Sigmoid colon (tissue), 7 donors: ENCODE measurements around the gene NDST4. TPM values are rescaled to one million over a fixed set of nuclear protein-coding genes. Genes with fewer than 3 reads are reported as not detected.

Experiments used
- DNase-seq: peaks from one replicate; pipeline ENCODE4 v3.0.0-alpha.2; 2019
- H3K27ac ChIP-seq, 4 donors: fragments of 200-600 bp; sonication (generic); one replicate each; pipeline ENCODE4 v1.5.1; 2016 to 2019; ENCODE audit warnings: mild to moderate bottlenecking in 1 of 4
- H3K27me3 ChIP-seq, 3 donors: fragments of 200-600 bp; sonication (generic); one replicate each; pipeline ENCODE4 v1.5.1; 2019; ENCODE audit warnings: mild to moderate bottlenecking in 1 of 3
- H3K36me3 ChIP-seq, 4 donors: fragments of 200-600 bp; sonication (generic); one replicate each; pipeline ENCODE4 v1.5.1; 2016 to 2019
- H3K4me1 ChIP-seq, 4 donors: fragments of 200-600 bp; sonication (generic); one replicate each; pipeline ENCODE4 v1.5.1; 2017 to 2019
- H3K4me3 ChIP-seq, 4 donors: fragments of 200-600 bp; sonication (generic); one replicate each; pipeline ENCODE4 v1.5.1; 2017 to 2019; ENCODE audit warnings: mild to moderate bottlenecking in 2 of 4, moderate library complexity in 1 of 4
- H3K9me3 ChIP-seq, 4 donors: fragments of 200-600 bp in 3 of 4; sonication (generic) in 3 of 4; one replicate each; pipeline versions ENCODE4 v1.5.1 to v1.6.1; 2013 to 2019
- CTCF ChIP-seq, 4 experiments: fragments of 450-650 bp in 3 of 4; fragments of 200-600 bp in 1 of 4; IDR thresholded peaks; one replicate each; pipeline ENCODE4 v1.5.1; 2016 to 2019; ENCODE audit warnings: antibody characterized with exemption in 4 of 4, mild to moderate bottlenecking in 3 of 4, moderate library complexity in 2 of 4
- EP300 ChIP-seq, 4 donors: sonication (generic); formaldehyde crosslinking; IDR thresholded peaks; one replicate each; pipeline ENCODE4 v1.6.1; 2017; ENCODE audit warnings: antibody characterized with exemption in 4 of 4
- POLR2A ChIP-seq, 2 donors: fragments of 450-650 bp; IDR thresholded peaks; one replicate each; pipeline ENCODE4 v1.6.1; 2016; ENCODE audit warnings: antibody characterized with exemption in 2 of 2, mild to moderate bottlenecking in 2 of 2, moderate library complexity in 2 of 2
- POLR2AphosphoS5 ChIP-seq, 4 donors: sonication (generic); formaldehyde crosslinking; IDR thresholded peaks; one replicate each; pipeline ENCODE4 v1.6.1; 2017; ENCODE audit warnings: antibody characterized with exemption in 4 of 4
- WGBS, 2 donors: extraction: QIAGEN DNeasy Blood & Tissue Kit; methylation state at CpG; one replicate each; pipeline ENCODE4 v1.1.7; 2013; 5-methylcytosine and 5-hydroxymethylcytosine counted together
- intact Hi-C: fragments of 100-400 bp; cut with DNase I; formaldehyde crosslinking; loops from one replicate; pipeline ENCODE4 v1.15.1; 2023
- polyA plus RNA-seq, 3 donors: library from polyadenylated mRNA; stranded (reverse); fragments of 200-250 nt; gene quantifications; one replicate each; pipeline ENCODE4 v1.2.3, GENCODE V29; 2013
- total RNA-seq, 4 donors: library from RNA; depleted of rRNA; stranded (reverse); fragments of >200 nt; gene quantifications; one replicate each; pipeline ENCODE4 v1.1.0, GENCODE V29; 2016
- donor health status: healthy with polysubstance abuse.
- donor health status: Bipolar disorder and iron deficiency.
- donor health status: healthy.

The NDST4 gene
- total and polyA plus RNA-seq, 7 donors, result 0.03 to 1.1 (median 0.54) TPM; not detected in 2

GRCh38 chr4:115152081-115152480, 38.7 kb upstream of the NDST4 start:
- DNase-seq, result no peak
- Histone ChIP-seq H3K9me3 (no peaks in the 10 kb centered on the region), H3K4me1 (peaks cover 0 to 7% (median 0%) of the 10 kb centered on the region in 4 donors), H3K36me3 (no peaks in the 10 kb centered on the region), H3K4me3 (no peak overlapping the region), H3K27me3 (no peaks in the 10 kb centered on the region), H3K27ac (no peak overlapping the region)
- WGBS, 2 donors, result 87 to 91% methylated on average over 3 of the region's 3 CpGs
- intact Hi-C loops, result no loop called here
- no peak for TF ChIP-seq POLR2A (IDR thresholded peaks at IDR 0.05)
- TF ChIP-seq EP300 (IDR thresholded peaks at IDR 0.05), result no peak
- TF ChIP-seq CTCF (IDR thresholded peaks at IDR 0.05), result no peak
- no peak for TF ChIP-seq POLR2AphosphoS5 (IDR thresholded peaks at IDR 0.05)

- peaks cover 0 to 7% (median 0%) of the 10 kb centered on the region in 4 donors for H3K4me1 ChIP-seq
- WGBS, 2 donors, result 50 to 74% methylated on average over 7 of the region's 7 CpGs
- no peak overlapping the region for H3K4me3 ChIP-seq
- H3K36me3 ChIP-seq, result no peaks in the 10 kb centered on the region
- H3K27ac ChIP-seq, result no peak overlapping the region
- intact Hi-C loops, result no loop called here
- TF ChIP-seq POLR2AphosphoS5 (IDR thresholded peaks at IDR 0.05) (no peak), CTCF (IDR thresholded peaks at IDR 0.05) (no peak), EP300 (IDR thresholded peaks at IDR 0.05) (no peak), POLR2A (IDR thresholded peaks at IDR 0.05) (no peak)
- H3K9me3 ChIP-seq, result no peaks in the 10 kb centered on the region
- H3K27me3 ChIP-seq, result no peaks in the 10 kb centered on the region
- no peak for DNase-seq
Observed at GRCh38 chr4:115149106-115149505, 35.7 kb upstream of the NDST4 start.

GRCh38 chr4:115145393-115146160, 32.2 kb upstream of the NDST4 start:
- TF ChIP-seq POLR2AphosphoS5 (IDR thresholded peaks at IDR 0.05) (no peak), POLR2A (IDR thresholded peaks at IDR 0.05) (no peak), EP300 (IDR thresholded peaks at IDR 0.05) (no peak), CTCF (IDR thresholded peaks at IDR 0.05) (no peak)
- Histone ChIP-seq H3K27ac (no peak overlapping the region), H3K27me3 (no peaks in the 10 kb centered on the region), H3K9me3 (no peaks in the 10 kb centered on the region), H3K4me3 (no peak overlapping the region), H3K36me3 (no peaks in the 10 kb centered on the region), H3K4me1 (peaks cover 0 to 7% (median 0%) of the 10 kb centered on the region in 4 donors)
- intact Hi-C loops, result no loop called here
- WGBS, 2 donors, result 12 to 57% methylated on average over 3 of the region's 3 CpGs
- DNase-seq, result no peak

GRCh38 chr4:115128037-115128436, 14.6 kb upstream of the NDST4 start:
- WGBS, 2 donors, result 81 to 82% methylated on average over 2 of the region's 2 CpGs
- no peak overlapping the region for H3K27ac ChIP-seq
- H3K36me3 ChIP-seq, result no peaks in the 10 kb centered on the region
- H3K4me3 ChIP-seq, result no peak overlapping the region
- H3K9me3 ChIP-seq, result no peaks in the 10 kb centered on the region
- TF ChIP-seq POLR2A (IDR thresholded peaks at IDR 0.05), result no peak
- TF ChIP-seq POLR2AphosphoS5 (IDR thresholded peaks at IDR 0.05), result no peak
- no peak for TF ChIP-seq EP300 (IDR thresholded peaks at IDR 0.05)
- TF ChIP-seq CTCF (IDR thresholded peaks at IDR 0.05), result no peak
- intact Hi-C loops, result no loop called here
- H3K4me1 ChIP-seq, result no peaks in the 10 kb centered on the region
- DNase-seq, result no peak
- H3K27me3 ChIP-seq, result no peaks in the 10 kb centered on the region
